Hair follicular keratinocyte (primary cell): ENCODE data around the gene XCL2. TPM values are rescaled to one million over a fixed set of nuclear protein-coding genes. Genes with fewer than 3 reads are reported as not detected.

Experiments used
- total RNA-seq: library from RNA; depleted of rRNA; stranded (reverse); fragments of >200 nt; gene quantifications from 2 replicates; pipeline ENCODE4 v1.2.3, GENCODE V29; 2015

Gene XCL2, protein sequence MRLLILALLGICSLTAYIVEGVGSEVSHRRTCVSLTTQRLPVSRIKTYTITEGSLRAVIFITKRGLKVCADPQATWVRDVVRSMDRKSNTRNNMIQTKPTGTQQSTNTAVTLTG
- total RNA-seq, result not detected in 2 replicates

DNA sequence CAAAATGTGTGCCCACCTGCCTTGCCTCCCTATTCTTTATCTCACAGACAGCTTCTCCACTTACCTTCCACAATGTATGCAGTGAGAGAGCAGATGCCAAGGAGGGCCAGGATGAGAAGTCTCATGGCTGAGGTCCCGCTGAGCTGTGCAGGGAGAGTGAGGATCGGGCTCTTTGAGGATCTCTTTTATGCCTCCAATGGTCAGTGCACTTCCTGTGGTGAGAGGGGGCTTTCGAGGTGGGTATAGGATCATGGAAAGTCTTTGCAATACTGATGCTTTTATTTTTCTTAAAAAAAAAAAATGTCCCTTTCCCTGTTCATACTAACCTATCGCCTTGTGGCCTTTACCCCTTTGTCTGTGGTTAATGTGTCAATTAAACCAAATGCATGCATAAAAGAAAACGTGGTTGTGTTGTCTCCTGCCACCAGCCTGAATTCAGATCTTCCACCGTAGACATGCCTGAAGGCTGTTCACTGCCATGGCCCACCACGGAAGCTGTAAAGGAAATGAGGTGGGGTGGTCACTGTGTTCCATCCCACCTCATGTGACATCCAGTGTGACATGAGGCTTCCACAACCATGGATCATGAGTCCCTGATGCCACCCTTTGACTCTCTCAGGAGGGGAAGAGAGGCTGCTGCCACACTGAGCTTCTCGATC, at the start of gene XCL2:
TSS of gene XCL2 (minus strand) at position 158 of the 659 bp plus-strand sequence. CDS start at position 125, 33 bp downstream.

DNA sequence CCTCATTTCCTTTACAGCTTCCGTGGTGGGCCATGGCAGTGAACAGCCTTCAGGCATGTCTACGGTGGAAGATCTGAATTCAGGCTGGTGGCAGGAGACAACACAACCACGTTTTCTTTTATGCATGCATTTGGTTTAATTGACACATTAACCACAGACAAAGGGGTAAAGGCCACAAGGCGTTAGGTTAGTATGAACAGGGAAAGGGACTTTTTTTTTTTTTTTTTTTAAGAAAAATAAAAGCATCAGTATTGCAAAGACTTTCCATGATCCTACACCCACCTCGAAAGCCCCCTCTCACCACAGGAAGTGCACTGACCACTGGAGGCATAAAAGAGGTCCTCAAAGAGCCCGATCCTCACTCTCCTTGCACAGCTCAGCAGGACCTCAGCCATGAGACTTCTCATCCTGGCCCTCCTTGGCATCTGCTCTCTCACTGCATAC, 32.5 kb upstream of the XCL2 start, which contains the start of gene XCL1:
TSS of gene XCL1 (plus strand) at position 361 of the 444 bp plus-strand sequence. CDS start at position 394, 33 bp downstream.

Other genes starting within 250 kb of the XCL2 start
- not detected in 2 replicates for gene XCL1, start 32.6 kb upstream of the XCL2 start, total RNA-seq
- gene DPT, start 185.2 kb upstream of the XCL2 start, total RNA-seq, result not detected in 2 replicates